K562 (cell line): ENCODE results near the gene ELOF1. TPM values are rescaled to one million over a fixed set of nuclear protein-coding genes. Genes with fewer than 3 reads are reported as not detected.

Source experiments
- ATAC-seq: fragments of 200-7000 bp; cut with Tn5 transposase; 3 replicates; pipeline ENCODE4 v1.9.1; 2020; ENCODE audit warnings: moderate library complexity
- BruUV-seq: library from RNA; stranded (reverse); fragments of 400-500 nt; replicated peaks from 2 replicates; lab custom pipeline; 2021; lab: Mats Ljungman, UMichigan
- CTCF ChIA-PET: fragments of 300-600 bp; formaldehyde crosslinking; extraction: SDS; loops from one replicate; lab custom pipeline; 2021; ENCODE audit warnings: low intra/inter-chr PET ratio; lab: Yijun Ruan, JAX
- POLR2A ChIA-PET: fragments of 300-600, 350-650 bp; sonication (Branson Sonifier 250); formaldehyde crosslinking; extraction: SDS; loops from one replicate; lab custom pipeline; 2021; ENCODE audit warnings: antibody characterized with exemption, inconsistent platforms; lab: Yijun Ruan, JAX
- DNase-seq, 4 experiments: peaks; one replicate each; pipeline versions ENCODE4 v3.0.0 to v3.0.0-alpha.2; 2011 to 2018; ENCODE audit warnings: low spot score in 3 of 4, mixed read lengths in 3 of 4; ENCODE audit errors: extremely low read depth in 1 of 4
- FAIRE-seq: peaks from 2 replicates; lab custom pipeline; 2011; peaks lifted over from hg19 to GRCh38; lab: Jason Lieb, UNC
- H2AFZ ChIP-seq: 2 replicates; pipeline ENCODE4 v1.6.0; 2011; ENCODE audit warnings: low read depth, low read length, control low read depth, inconsistent platforms
- H3K27ac ChIP-seq: fragments of 200-600 bp; 3 replicates; pipeline ENCODE4 v1.8.0; 2011; ENCODE audit warnings: low read depth, mild to moderate bottlenecking, control low read depth, inconsistent platforms, low read length, moderate library complexity, mixed read lengths; ENCODE audit errors: extremely low read depth
- H3K27me3 ChIP-seq, 2 experiments: fragments of 300-600 bp in 1 of 2; 2 replicates in 1 of 2; 3 replicates in 1 of 2; pipeline versions ENCODE4 v1.6.0 to v1.8.0; 2011; ENCODE audit warnings: inconsistent platforms in 2 of 2, low read length in 2 of 2, mild to moderate bottlenecking in 1 of 2, mixed read lengths in 1 of 2, moderate library complexity in 1 of 2; ENCODE audit not compliant: control insufficient read depth in 2 of 2, insufficient read depth in 2 of 2
- H3K36me3 ChIP-seq: fragments of 300-600 bp; 3 replicates; pipeline ENCODE4 v1.8.0; 2011; ENCODE audit warnings: mild to moderate bottlenecking, low read length, inconsistent platforms; ENCODE audit not compliant: control insufficient read depth, insufficient read depth
- H3K4me1 ChIP-seq, 2 experiments: fragments of 200-600 bp in 1 of 2; replicated peaks in 1 of 2; 2 replicates in 1 of 2; 3 replicates in 1 of 2; pipeline versions ENCODE4 v1.5.1 to v1.8.0; 2011; ENCODE audit warnings: inconsistent platforms in 2 of 2, low read length in 2 of 2, mild to moderate bottlenecking in 1 of 2, mixed read lengths in 1 of 2, moderate library complexity in 1 of 2; ENCODE audit not compliant: control insufficient read depth in 2 of 2, insufficient read depth in 2 of 2
- H3K4me2 ChIP-seq: 2 replicates; pipeline ENCODE4 v1.6.1; 2011; ENCODE audit warnings: low read length, control low read depth, inconsistent platforms, mixed read lengths; ENCODE audit not compliant: insufficient read depth
- H3K4me3 ChIP-seq: fragments of 200-600 bp; sonication (generic), shearing (Covaris generic); 2 replicates; pipeline ENCODE4 v1.5.1; 2016; ENCODE audit warnings: control low read depth, inconsistent platforms
- H3K79me2 ChIP-seq: fragments of 200-600 bp; 3 replicates; pipeline ENCODE4 v1.8.0; 2011; ENCODE audit warnings: low read length, inconsistent platforms; ENCODE audit not compliant: control insufficient read depth, insufficient read depth
- H3K9ac ChIP-seq, 2 experiments: 2 replicates each; pipeline versions ENCODE4 v1.6.0 to v1.6.1; 2011; ENCODE audit warnings: low read depth in 2 of 2, low read length in 2 of 2, control low read depth in 1 of 2, inconsistent platforms in 1 of 2, mild to moderate bottlenecking in 1 of 2, mixed read lengths in 1 of 2; ENCODE audit not compliant: insufficient read depth in 1 of 2
- H3K9me1 ChIP-seq: one replicate; pipeline ENCODE4 v1.6.0; 2011; ENCODE audit warnings: inconsistent platforms, mild to moderate bottlenecking, low read length, moderate library complexity; ENCODE audit not compliant: control insufficient read depth, insufficient read depth
- H3K9me3 ChIP-seq: replicated peaks from 2 replicates; pipeline ENCODE4 v1.5.1; 2011; ENCODE audit warnings: low read depth, low read length, inconsistent platforms; ENCODE audit not compliant: control insufficient read depth, insufficient read depth
- H4K20me1 ChIP-seq: replicated peaks from 2 replicates; pipeline ENCODE4 v1.6.1; 2011; ENCODE audit warnings: low read length, inconsistent platforms, mixed read lengths; ENCODE audit not compliant: control insufficient read depth, insufficient read depth
- CXXC5 ChIP-seq: fragments of 250-450 bp; sonication (Bioruptor Pico); IDR thresholded peaks from 2 replicates; pipeline ENCODE4 v1.8.0; 2022; ENCODE audit warnings: inconsistent platforms, mild to moderate bottlenecking, moderate library complexity
- FOXA3 ChIP-seq, 2 experiments: fragments of 450-650 bp in 1 of 2; sonication (generic) in 1 of 2; formaldehyde crosslinking; IDR thresholded peaks in 1 of 2; conservative IDR thresholded peaks in 1 of 2; 2 replicates each; pipeline versions ENCODE4 v1.4.0 to v1.8.0; 2020 to 2022; ENCODE audit warnings: mild to moderate bottlenecking in 2 of 2, missing genetic modification reagents in 1 of 2
- HLTF ChIP-seq: fragments of 450-650 bp; IDR thresholded peaks from 2 replicates; pipeline ENCODE4 v1.6.1; 2016
- NFIC ChIP-seq: fragments of 450-650 bp; IDR thresholded peaks from 2 replicates; pipeline ENCODE4 v1.6.1; 2017; ENCODE audit warnings: mild to moderate bottlenecking, inconsistent platforms
- ZNF140 ChIP-seq: fragments of 250-450 bp; sonication (Bioruptor Pico); IDR thresholded peaks from 2 replicates; pipeline ENCODE4 v1.8.0; 2021; ENCODE audit warnings: moderate library complexity, mild to moderate bottlenecking, inconsistent platforms
- ZNF764 ChIP-seq: fragments of 250-450 bp; sonication (Bioruptor Pico); IDR thresholded peaks from 2 replicates; pipeline ENCODE4 v1.4.0; 2020; ENCODE audit warnings: low read depth, mild to moderate bottlenecking, moderate library complexity
- WGBS: fragments of 100-300 bp; shearing (Covaris generic); methylation state at CpG from one replicate; pipeline ENCODE4 v1.1.6; 2016; ENCODE audit warnings: low coverage, mixed read lengths; ENCODE audit not compliant: insufficient coverage; ENCODE audit errors: missing lambda C conversion rate; 5-methylcytosine and 5-hydroxymethylcytosine counted together
- in situ Hi-C: fragments of 300-500 bp; cut with MboI; formaldehyde crosslinking; loops from 4 replicates; pipeline ENCODE4 v1.15.0; 2018; ENCODE audit warnings: inconsistent platforms, mixed read lengths
- intact Hi-C: fragments of 100-400 bp; cut with micrococcal nuclease; formaldehyde crosslinking; loops from 2 replicates; pipeline ENCODE4 v1.14.2; 2022
- polyA plus RNA-seq, 8 experiments: library from polyadenylated mRNA; depleted of rRNA in 4 of 8; stranded (reverse) in 5 of 8; unstranded in 3 of 8; fragments of >200 nt; fragmentation: Nextera tagmentation in 2 of 8; fragmentation: Illumina TruSeq in 1 of 8; extraction: Ambion mirVana in 2 of 8; extraction: Trizol in 1 of 8; gene quantifications; 2 replicates each; pipeline versions ENCODE4 v1.2.1 to v1.2.3, GENCODE V29; 2011 to 2014; ENCODE audit warnings: inconsistent platforms in 1 of 8, missing spikeins in 1 of 8
- total RNA-seq, 7 experiments: library from RNA; depleted of rRNA in 6 of 7; stranded (reverse); fragments of >200 nt in 6 of 7; fragmentation: Illumina TruSeq in 2 of 7; extraction: Trizol in 2 of 7; gene quantifications; 2 replicates each; pipeline versions ENCODE4 v1.2.1 to v1.2.3, GENCODE V29; 2011 to 2021; ENCODE audit warnings: low replicate concordance in 1 of 7
- TF ChIP-seq, protein P1 (sequence below): fragments of 450-650 bp; formaldehyde crosslinking; conservative IDR thresholded peaks from 2 replicates; pipeline ENCODE4 v1.4.0; 2022; ENCODE audit warnings: mild to moderate bottlenecking, missing genetic modification characterization
- TF ChIP-seq, protein P2 (sequence below): fragments of 250-450 bp; sonication (Bioruptor Pico); IDR thresholded peaks from 2 replicates; pipeline ENCODE4 v1.5.1; 2021; ENCODE audit warnings: mild to moderate bottlenecking

ELOF1 gene
- total and polyA plus RNA-seq, 9 of the 15 experiments (the other 6 are each of a cell fraction or from before 2014, with no cell fraction given) = 16.7 to 147 (median 74.2) TPM

DNA sequence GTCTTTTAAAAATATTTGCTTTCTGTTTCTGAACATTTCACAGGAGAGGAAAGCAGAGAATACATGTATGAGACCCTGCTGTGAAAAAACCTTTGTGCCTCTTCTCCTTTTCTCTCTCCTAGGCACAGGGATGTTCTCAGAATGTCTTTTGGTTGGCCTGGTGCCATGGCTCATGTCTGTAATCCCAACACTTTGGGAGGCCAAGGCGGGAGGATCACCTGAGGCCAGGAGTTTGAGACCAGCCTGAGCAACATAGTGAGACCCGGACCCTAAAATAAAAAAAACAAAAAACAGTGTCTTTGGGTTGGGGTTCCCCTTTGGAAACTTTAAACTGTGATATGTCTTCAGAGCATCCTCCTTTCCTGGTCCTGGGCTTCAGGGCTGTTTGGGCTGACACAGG lies 39.7 kb upstream of the ELOF1 start:
- no peak overlapping the region for H2AFZ ChIP-seq
- H3K79me2 ChIP-seq = peaks cover 60% of the 10 kb centered on the region
- no peaks in the 10 kb centered on the region for H3K9me1 ChIP-seq
- DNase-seq = no peak
- WGBS = 94% methylated on average over 2 of the region's 2 CpGs
- no peaks in the 10 kb centered on the region for H3K27me3 ChIP-seq
- no peaks in the 10 kb centered on the region for H4K20me1 ChIP-seq
- TF ChIP-seq CXXC5 (CRISPR knock-in tag) (no peak), HLTF (no peak), ZNF140 (CRISPR knock-in tag) (no peak), NFIC (peak; percentile 58), FOXA3 (CRISPR knock-in tag; conservative IDR thresholded peaks at IDR 0.05 in 1 of 2, IDR thresholded peaks at IDR 0.05 in 1 of 2) (no peak), ZNF764 (CRISPR knock-in tag) (no peak)
- TF ChIP-seq, protein P1, sequence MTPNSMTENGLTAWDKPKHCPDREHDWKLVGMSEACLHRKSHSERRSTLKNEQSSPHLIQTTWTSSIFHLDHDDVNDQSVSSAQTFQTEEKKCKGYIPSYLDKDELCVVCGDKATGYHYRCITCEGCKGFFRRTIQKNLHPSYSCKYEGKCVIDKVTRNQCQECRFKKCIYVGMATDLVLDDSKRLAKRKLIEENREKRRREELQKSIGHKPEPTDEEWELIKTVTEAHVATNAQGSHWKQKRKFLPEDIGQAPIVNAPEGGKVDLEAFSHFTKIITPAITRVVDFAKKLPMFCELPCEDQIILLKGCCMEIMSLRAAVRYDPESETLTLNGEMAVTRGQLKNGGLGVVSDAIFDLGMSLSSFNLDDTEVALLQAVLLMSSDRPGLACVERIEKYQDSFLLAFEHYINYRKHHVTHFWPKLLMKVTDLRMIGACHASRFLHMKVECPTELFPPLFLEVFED (CRISPR knock-in tag) = no peak
- TF ChIP-seq, protein P2, sequence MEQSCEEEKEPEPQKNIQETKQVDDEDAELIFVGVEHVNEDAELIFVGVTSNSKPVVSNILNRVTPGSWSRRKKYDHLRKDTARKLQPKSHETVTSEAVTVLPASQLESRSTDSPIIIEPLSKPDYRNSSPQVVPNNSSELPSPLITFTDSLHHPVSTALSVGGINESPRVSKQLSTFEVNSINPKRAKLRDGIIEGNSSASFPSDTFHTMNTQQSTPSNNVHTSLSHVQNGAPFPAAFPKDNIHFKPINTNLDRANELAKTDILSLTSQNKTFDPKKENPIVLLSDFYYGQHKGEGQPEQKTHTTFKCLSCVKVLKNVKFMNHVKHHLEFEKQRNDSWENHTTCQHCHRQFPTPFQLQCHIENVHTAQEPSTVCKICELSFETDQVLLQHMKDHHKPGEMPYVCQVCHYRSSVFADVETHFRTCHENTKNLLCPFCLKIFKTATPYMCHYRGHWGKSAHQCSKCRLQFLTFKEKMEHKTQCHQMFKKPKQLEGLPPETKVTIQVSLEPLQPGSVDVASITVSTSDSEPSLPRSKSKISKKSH (CRISPR knock-in tag) = no peak
- TF ChIP-seq, all 486 proteins: peak for 1
- H3K9me3 ChIP-seq = peaks cover 5% of the 10 kb centered on the region; the same call in 1 of the 2 replicates
- CTCF ChIA-PET = interaction anchor here (1.1 kb wide), 1 partner anchor 38 kb away, joined by 3 read pairs; no protein-coding TSS in a partner anchor
- peak overlapping the region; percentile 89; the same call in 1 of the 2 replicates for H3K4me3 ChIP-seq
- H3K9ac ChIP-seq = peak overlapping the region; percentile 73 to 96; a peak in 2 of 4 replicates
- H3K27ac ChIP-seq = peak overlapping the region; percentile 97; the same call in 2 of the 3 replicates
- intact Hi-C loops (no loop called here), in situ Hi-C loops (no loop called here)
- POLR2A ChIA-PET = interaction anchor here (0.6 kb wide), 1 partner anchor 101 kb away, joined by 3 read pairs; no protein-coding TSS in a partner anchor
- BruUV-seq = no TSS peak
- H3K36me3 ChIP-seq = peaks cover 30% of the 10 kb centered on the region
- FAIRE-seq = no peak
- ATAC-seq = no peak
- H3K4me2 ChIP-seq = peak overlapping the region; percentile 88
- peaks cover 7 to 15% of the 10 kb centered on the region in 2 experiments for H3K4me1 ChIP-seq
